Epithelial cell of proximal tubule (primary cell): Measurements from ENCODE around the gene TMEM145. TPM values are rescaled to one million over a fixed set of nuclear protein-coding genes. Genes with fewer than 3 reads are reported as not detected.

Experiments
- DNase-seq: peaks from one replicate; pipeline ENCODE4 v3.0.0-alpha.2; 2011; ENCODE audit warnings: low read depth
- H3K4me3 ChIP-seq: 2 replicates; pipeline ENCODE4 v1.5.1; 2011; ENCODE audit warnings: low read depth, mild to moderate bottlenecking, low read length
- total RNA-seq: library from RNA; depleted of rRNA; stranded (reverse); fragments of >200 nt; gene quantifications from 2 replicates; pipeline ENCODE4 v1.2.3, GENCODE V29; 2015
- TF ChIP-seq, protein P1 (sequence below): conservative IDR thresholded peaks from 2 replicates; pipeline ENCODE4 v1.5.1; 2012; ENCODE audit warnings: low read depth, mild to moderate bottlenecking, low read length

TMEM145 gene
- total RNA-seq, 1 donor from 2014 or later: 0.63 TPM

GRCh38 chr19:42274065-42274682, 38.9 kb upstream of the TMEM145 start:
- DNase-seq: no peak
- TF ChIP-seq, protein P1, sequence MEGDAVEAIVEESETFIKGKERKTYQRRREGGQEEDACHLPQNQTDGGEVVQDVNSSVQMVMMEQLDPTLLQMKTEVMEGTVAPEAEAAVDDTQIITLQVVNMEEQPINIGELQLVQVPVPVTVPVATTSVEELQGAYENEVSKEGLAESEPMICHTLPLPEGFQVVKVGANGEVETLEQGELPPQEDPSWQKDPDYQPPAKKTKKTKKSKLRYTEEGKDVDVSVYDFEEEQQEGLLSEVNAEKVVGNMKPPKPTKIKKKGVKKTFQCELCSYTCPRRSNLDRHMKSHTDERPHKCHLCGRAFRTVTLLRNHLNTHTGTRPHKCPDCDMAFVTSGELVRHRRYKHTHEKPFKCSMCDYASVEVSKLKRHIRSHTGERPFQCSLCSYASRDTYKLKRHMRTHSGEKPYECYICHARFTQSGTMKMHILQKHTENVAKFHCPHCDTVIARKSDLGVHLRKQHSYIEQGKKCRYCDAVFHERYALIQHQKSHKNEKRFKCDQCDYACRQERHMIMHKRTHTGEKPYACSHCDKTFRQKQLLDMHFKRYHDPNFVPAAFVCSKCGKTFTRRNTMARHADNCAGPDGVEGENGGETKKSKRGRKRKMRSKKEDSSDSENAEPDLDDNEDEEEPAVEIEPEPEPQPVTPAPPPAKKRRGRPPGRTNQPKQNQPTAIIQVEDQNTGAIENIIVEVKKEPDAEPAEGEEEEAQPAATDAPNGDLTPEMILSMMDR: no peak

GRCh38 chr19:42275103-42275502, 38.0 kb upstream of the TMEM145 start:
- TF ChIP-seq, protein P1: no peak
- no peak overlapping the region for H3K4me3 ChIP-seq
- no peak for DNase-seq

More at GRCh38 chr19:42274065-42274682, 38.9 kb upstream of the TMEM145 start:
- H3K4me3 ChIP-seq: no peak overlapping the region

DNA sequence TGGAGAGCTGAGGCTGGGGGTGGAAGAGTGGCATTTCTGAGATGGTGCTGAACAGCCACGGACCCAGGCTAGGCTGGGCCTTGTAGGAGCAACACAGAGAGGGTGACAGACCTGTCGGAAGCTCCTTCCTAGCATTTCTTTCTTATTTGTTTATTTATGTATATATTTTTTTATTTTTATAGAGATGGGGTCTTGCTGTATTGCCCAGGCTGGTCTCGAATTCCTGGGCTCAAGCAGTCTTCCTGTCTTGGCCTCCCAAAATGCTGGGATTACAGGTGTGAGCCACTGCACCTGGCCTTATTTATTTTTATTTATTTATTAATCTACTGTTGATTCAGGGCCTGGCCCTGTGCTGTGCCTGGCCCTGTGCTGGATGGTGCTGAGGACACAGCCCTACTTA, 37.6 kb upstream of the TMEM145 start:
- H3K4me3 ChIP-seq: no peak overlapping the region
- DNase-seq: no peak
- TF ChIP-seq, protein P1: no peak

GRCh38 chr19:42276284-42276683, 36.8 kb upstream of the TMEM145 start:
- TF ChIP-seq, protein P1: no peak
- no peak for DNase-seq
- H3K4me3 ChIP-seq: no peak overlapping the region

- no peak overlapping the region for H3K4me3 ChIP-seq
- TF ChIP-seq, protein P1: no peak
- no peak for DNase-seq
Observed at GRCh38 chr19:42276821-42277220, 36.3 kb upstream of the TMEM145 start.

DNA sequence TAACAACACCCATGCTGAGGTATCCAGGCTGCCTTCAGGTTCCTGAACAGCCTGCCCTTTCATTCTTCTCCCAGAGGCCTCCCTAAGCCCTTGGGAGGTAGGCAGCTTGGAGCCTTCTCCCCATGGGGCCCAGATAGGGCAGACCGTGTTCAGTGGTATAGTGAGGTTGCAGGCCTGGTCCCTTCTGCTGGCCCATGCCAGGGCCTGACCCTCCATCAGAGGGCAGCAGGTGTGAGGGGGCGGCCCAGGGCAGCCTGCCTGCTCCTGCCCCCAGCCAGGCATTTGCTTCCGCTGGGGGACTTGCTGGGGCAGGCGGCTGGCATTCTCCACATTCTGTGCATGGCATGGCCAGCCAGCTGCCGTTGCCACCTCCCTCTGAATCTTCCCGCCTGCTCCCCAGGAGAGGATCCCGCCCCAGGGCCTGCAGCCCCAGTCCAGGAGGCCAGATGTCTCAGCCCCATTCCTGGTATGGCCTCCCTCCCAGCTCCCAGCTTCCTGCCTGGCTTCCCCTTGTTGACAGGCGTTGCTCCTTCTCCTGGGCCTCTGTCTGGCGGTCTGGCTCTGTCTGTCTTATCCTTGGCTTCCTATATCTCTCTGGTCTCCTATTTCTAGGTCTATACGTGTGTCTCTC, 35.2 kb upstream of the TMEM145 start:
- DNase-seq: no peak
- TF ChIP-seq, protein P1: no peak
- H3K4me3 ChIP-seq: no peak overlapping the region
